DMS114 treated with DMSO at 0.1 percent for 48 hours (cell line): ENCODE measurements around the gene CTNNA2.

Source experiments
- DNase-seq: peaks from one replicate; lab custom pipeline; 2025; ENCODE audit not compliant: unreplicated experiment; lab: John Stamatoyannopoulos, UW

Gene CTNNA2

DNA sequence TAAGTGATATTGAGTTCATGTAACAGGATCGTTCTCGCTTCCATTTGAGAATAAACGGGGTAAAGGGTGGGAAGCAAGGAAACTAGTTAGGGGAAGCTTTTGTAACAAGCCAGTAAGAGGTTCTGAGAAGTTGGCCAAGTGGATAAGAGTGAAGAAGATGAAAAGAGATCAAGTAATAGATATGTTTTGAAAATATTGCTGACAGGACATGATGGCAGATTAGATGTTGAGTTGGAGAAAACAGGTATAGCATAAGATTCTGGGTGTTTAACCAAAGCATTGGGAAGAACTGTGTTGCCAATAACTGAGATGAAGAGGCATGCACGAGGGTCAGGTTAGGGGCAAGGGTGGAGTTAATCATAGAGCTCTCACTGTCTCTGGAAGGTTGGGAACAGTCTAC lies 1121.7 kb downstream of the CTNNA2 start:
- no peak for DNase-seq

DNA sequence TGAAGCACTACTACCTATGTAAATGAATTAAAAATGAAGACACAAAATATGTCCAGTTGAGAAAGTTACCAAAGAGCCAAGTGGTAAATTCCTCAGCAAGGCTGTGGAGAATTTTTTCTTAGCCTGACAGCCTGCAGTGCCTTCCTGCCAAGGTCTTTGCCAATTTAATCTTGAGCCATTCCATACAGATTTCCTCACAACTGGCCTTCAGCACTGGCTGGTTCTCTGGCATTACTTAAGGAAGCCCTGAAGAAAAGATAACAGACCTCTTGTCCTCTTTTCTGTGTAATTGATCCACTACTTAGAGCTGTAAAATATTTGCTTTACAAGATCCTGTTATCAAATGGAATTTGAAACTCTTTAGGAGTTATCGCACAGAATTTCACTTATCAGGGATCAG lies 1125.9 kb downstream of the CTNNA2 start:
- no peak for DNase-seq

DNA sequence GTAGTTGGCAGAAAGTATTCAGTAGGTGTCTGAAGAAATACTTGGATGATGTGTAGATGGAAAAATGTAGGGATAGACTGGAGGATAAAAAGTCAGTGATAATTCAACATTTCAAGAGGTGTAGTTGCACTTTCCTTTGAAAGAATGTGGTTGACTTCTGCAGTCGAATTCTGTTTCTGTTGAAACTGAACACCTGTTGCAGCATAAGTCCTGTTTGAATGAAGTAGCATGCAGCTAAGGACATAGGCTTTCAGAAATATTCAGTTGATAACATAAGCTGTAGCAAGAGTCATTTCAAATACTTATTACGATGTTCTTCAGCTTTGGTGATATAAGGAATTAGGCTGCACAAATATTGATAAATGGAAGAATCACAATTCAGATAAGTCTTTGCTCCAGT lies 1129.6 kb downstream of the CTNNA2 start:
- no peak for DNase-seq

DNA sequence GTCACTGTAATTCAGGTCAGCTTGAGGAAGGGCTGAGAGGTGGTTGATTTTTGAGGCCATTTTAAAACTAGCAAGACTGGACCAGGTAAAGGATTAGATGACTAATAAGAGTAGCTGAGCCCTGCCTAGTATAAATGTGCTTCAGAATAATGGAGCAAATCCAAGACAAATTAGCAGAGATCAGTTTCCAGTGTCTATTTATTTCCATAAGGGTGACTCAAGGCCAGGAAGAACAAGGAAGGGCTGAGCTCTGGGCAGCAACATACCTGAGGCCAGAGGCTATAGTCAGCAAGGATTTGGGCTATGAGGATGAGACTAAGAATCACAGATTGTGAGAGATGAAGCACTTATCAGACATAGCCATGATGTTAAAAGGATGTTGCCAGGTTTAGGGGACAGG lies 1130.7 kb downstream of the CTNNA2 start:
- DNase-seq = no peak

DNA sequence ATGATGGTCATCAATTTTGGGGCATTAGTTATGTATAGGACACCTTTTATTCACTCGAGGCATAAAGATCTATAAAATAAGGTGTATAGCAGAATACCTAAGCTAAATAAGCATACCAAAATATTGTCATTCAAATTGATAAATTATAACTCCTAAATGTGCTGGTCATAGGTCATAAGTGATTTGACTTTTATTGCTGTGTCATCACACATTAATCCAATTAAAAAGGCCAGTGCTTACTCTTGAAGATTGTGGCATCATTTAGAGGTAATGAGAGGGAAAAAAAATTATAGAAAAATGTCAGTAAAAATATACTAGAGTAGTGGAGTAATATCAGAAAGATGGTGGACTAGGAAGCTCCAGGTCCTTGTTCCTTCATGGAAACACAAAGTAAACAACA lies 1138.6 kb downstream of the CTNNA2 start:
- DNase-seq = no peak

DNA sequence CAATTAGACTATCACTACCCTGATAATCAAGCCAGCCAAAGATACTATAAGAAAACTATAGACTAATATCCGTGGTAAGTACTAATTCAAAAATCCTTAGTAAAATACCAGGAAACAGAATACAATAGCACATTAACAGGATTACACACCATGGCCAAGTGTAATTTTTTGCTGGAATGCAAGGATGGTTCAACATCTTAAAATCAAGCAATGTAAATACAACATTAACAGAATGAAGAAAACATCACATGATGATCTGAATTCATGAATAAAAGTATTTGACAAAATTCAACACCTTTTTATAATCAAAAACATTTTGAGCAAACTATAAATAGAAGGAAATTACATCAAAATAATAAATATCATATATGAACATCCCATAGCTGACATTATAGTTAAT lies 1142.4 kb downstream of the CTNNA2 start:
- no peak for DNase-seq

DNA sequence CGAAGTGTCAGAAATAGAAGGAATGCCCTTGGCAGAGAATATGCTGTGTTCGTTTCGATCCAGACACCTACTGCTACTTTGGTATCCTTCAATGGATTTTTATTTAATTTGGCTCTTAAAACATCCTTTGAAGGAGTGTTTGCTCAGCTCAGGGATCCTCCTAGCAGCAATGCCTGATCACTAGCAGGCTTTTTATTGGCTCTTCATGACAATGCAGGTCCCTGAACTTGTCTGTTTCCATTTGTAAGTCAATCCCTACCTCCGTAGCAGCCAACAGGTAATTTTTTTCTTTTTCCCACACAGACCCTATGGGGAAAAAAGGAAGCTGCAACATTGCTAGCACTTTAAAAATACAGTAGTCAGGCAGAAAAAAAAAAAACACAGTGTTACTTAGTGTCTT lies 1157.9 kb downstream of the CTNNA2 start:
- DNase-seq = no peak

DNA sequence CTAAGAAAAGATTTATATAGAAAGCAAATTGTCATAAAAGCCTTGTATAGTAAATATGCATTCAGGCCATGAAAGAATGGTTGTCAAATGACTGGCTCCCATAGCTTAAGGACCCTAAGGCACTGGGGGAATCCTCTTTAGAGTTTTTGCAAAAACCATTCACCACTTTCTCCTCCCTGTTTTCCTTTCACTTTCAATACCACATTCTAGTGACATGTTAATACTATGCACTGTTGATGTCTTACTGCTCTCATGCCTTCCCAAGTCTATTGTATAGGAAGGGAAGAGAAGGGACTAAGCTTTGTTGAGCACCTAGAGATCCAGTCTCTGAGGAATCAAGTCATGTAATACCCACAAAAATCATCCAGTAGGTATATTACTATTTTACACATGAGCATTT lies 1174.7 kb downstream of the CTNNA2 start:
- DNase-seq = no peak

DNA sequence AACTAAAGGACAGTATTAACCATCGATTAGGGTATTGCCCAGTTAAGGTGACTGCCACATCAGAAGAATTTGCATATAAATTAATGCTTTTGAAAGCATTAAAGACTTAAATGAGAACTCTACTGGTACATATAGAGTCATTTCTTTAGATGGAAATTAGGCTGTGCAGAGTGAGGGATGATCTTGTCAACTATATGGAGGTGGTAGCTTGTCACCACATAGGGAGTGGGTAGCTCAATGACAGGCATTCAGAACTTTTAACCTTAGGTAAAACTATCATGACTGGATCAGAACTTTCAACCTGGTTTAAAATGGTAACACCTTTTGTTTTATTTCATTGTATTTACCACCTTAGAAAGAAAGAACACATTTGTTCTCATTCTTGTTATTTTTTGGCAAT lies 1176.3 kb downstream of the CTNNA2 start:
- DNase-seq = no peak
